KMS-11 (cell line): Measurements from ENCODE around the gene NLRX1.

ENCODE experiments used
- H2AFZ ChIP-seq: fragments of 200-600 bp; sonication (generic); 2 replicates; pipeline ENCODE4 v1.6.1; 2016; ENCODE audit warnings: antibody characterized with exemption, mixed run types, low read depth
- H3K27ac ChIP-seq: fragments of 200-600 bp; sonication (generic); 2 replicates; pipeline ENCODE4 v1.6.1; 2016; ENCODE audit warnings: mild to moderate bottlenecking, mixed run types
- H3K27me3 ChIP-seq: fragments of 200-600 bp; sonication (generic); 2 replicates; pipeline ENCODE4 v1.6.1; 2017; ENCODE audit warnings: mild to moderate bottlenecking, low read depth, mixed run types, moderate library complexity; ENCODE audit not compliant: insufficient read depth
- H3K36me3 ChIP-seq: fragments of 200-600 bp; sonication (generic); 2 replicates; pipeline ENCODE4 v1.6.1; 2017; ENCODE audit warnings: mild to moderate bottlenecking, mixed run types; ENCODE audit not compliant: insufficient read depth
- H3K4me1 ChIP-seq: fragments of 200-600 bp; sonication (generic); 2 replicates; pipeline ENCODE4 v1.6.1; 2016; ENCODE audit warnings: mild to moderate bottlenecking, low read depth, mixed run types; ENCODE audit not compliant: poor library complexity, severe bottlenecking
- H3K4me2 ChIP-seq: fragments of 200-600 bp; sonication (generic); 2 replicates; pipeline ENCODE4 v1.7.0; 2016; ENCODE audit warnings: mild to moderate bottlenecking, mixed run types
- H3K4me3 ChIP-seq: fragments of 200-600 bp; sonication (generic); IDR thresholded peaks from 2 replicates; pipeline ENCODE4 v1.6.1; 2017; ENCODE audit warnings: low read depth, low read length, mixed read lengths; ENCODE audit not compliant: insufficient read depth
- H3K79me2 ChIP-seq: fragments of 200-600 bp; sonication (generic); 2 replicates; pipeline ENCODE4 v1.6.1; 2016; ENCODE audit warnings: low read depth, mixed run types; ENCODE audit not compliant: insufficient read depth
- H3K9ac ChIP-seq: fragments of 200-600 bp; sonication (generic); 2 replicates; pipeline ENCODE4 v1.6.1; 2016; ENCODE audit warnings: mild to moderate bottlenecking, mixed run types
- H4K20me1 ChIP-seq: fragments of 200-600 bp; sonication (generic); 2 replicates; pipeline ENCODE4 v1.6.1; 2016; ENCODE audit warnings: mild to moderate bottlenecking, mixed run types; ENCODE audit not compliant: insufficient read depth
- CTCF ChIP-seq: fragments of 200-600 bp; sonication (generic); conservative IDR thresholded peaks from 2 replicates; pipeline ENCODE4 v1.6.1; 2017; ENCODE audit warnings: low read depth, mild to moderate bottlenecking, antibody characterized with exemption, low read length, moderate library complexity, mixed read lengths

Gene NLRX1

GRCh38 chr11:119168471-119169281 is at the start of gene NLRX1:
Gene NLRX1 (plus strand): TSS chr11:119168725. CDS start chr11:119171404, 2,679 bp downstream.
- no peaks in the 10 kb centered on the region for H3K79me2 ChIP-seq
- no peaks in the 10 kb centered on the region for H3K27me3 ChIP-seq
- peak within 1 kb of the TSS; percentile 60 for H3K4me2 ChIP-seq
- H3K9ac ChIP-seq: peak within 1 kb of the TSS; percentile 86
- H3K4me1 ChIP-seq: no peaks in the 10 kb centered on the region
- no peaks in the 10 kb centered on the region for H3K36me3 ChIP-seq
- H3K4me3 ChIP-seq: no peak within 1 kb of the TSS
- H3K27ac ChIP-seq: peak within 1 kb of the TSS; percentile 51
- peak within 1 kb of the TSS; percentile 75 for H2AFZ ChIP-seq
- TF ChIP-seq CTCF: peak; percentile 64
- H4K20me1 ChIP-seq: no peaks in the 10 kb centered on the region

- no peak overlapping the region for H3K27ac ChIP-seq
- H3K4me1 ChIP-seq: peaks cover 22% of the 10 kb centered on the region
- TF ChIP-seq CTCF: no peak
- H4K20me1 ChIP-seq: no peaks in the 10 kb centered on the region
- no peaks in the 10 kb centered on the region for H3K27me3 ChIP-seq
- no peak overlapping the region for H3K4me2 ChIP-seq
- no peak overlapping the region for H3K4me3 ChIP-seq
- H2AFZ ChIP-seq: no peak overlapping the region
- H3K36me3 ChIP-seq: no peaks in the 10 kb centered on the region
- H3K79me2 ChIP-seq: peaks cover 14% of the 10 kb centered on the region; the same call in 1 of the 2 replicates
- no peak overlapping the region for H3K9ac ChIP-seq
These were observed 49.6 kb upstream of the NLRX1 start for GRCh38 chr11:119118946-119119345.

GRCh38 chr11:119120639-119121007 is 47.9 kb upstream of the NLRX1 start:
- Histone ChIP-seq H4K20me1 (no peaks in the 10 kb centered on the region), H3K79me2 (peaks cover 14% of the 10 kb centered on the region; the same call in 1 of the 2 replicates), H3K4me3 (no peak overlapping the region), H3K4me2 (peak overlapping the region; percentile 76), H3K27me3 (no peaks in the 10 kb centered on the region), H3K4me1 (peaks cover 22% of the 10 kb centered on the region), H3K9ac (peak overlapping the region; percentile 27; the same call in 1 of the 2 replicates), H3K36me3 (no peaks in the 10 kb centered on the region), H2AFZ (peak overlapping the region; percentile 84), H3K27ac (peak overlapping the region; percentile 40; the same call in 1 of the 2 replicates)
- no peak for TF ChIP-seq CTCF

- Histone ChIP-seq H3K27ac (peak within 1 kb of the TSS; percentile 40; the same call in 1 of the 2 replicates), H3K27me3 (no peaks in the 10 kb centered on the region), H3K4me2 (peak within 1 kb of the TSS; percentile 86), H4K20me1 (no peaks in the 10 kb centered on the region), H3K4me1 (peaks cover 22% of the 10 kb centered on the region), H2AFZ (peak within 1 kb of the TSS; percentile 84), H3K9ac (peak within 1 kb of the TSS; percentile 50; the same call in 1 of the 2 replicates), H3K79me2 (peaks cover 14% of the 10 kb centered on the region; the same call in 1 of the 2 replicates), H3K36me3 (no peaks in the 10 kb centered on the region), H3K4me3 (no peak within 1 kb of the TSS)
- no peak for TF ChIP-seq CTCF
These were observed 47.3 kb upstream of the NLRX1 start, which contains the start of gene HINFP for GRCh38 chr11:119121008-119121810. Gene HINFP (plus strand): TSS chr11:119121580. CDS start chr11:119126945, 5,365 bp downstream.
